Measurements from ENCODE around the gene PMP22. TPM values are rescaled to one million over a fixed set of nuclear protein-coding genes. Genes with fewer than 3 reads are reported as not detected.

The PMP22 gene
- total and polyA plus RNA-seq, 2 donors (not counting 3 experiments of a cell fraction or from before 2014, with no cell fraction given), result 67.2 to 103 TPM

DNA sequence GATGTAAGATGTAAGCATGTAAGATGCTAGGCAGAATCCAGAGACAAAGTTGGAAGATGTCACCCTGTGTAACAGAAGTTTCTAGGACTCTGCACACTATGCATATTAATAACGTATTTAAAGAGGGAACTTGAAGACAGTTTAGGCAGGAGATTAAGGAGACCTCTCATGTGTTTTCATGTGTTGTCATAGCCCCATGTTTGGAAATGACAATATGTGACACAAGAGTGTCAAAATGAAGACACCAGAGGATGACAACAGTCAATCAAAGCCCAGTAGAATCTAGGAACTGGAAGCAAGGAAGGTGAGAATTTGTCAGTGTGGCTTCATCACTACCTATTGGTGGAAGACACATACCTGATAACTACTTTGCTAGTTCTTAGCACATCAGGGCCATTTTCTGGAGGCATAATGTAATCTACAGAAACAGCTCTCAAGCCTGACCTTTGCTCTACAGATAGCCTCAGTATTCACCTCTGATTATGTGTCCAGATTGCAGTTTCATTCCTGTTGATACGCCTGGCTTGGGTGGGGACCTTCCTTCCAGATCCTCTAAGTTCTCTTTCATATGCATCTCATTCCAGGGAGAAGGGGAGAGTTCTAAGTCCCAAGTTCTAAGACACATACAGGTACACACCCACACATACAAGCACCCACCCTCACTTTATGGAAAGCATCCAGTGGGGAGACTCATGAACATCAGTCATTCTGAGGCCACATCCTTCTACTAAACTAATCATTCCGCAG, 26.3 kb downstream of the PMP22 start:
- Histone ChIP-seq H3K4me2 (ENCODE audit: insufficient read depth, low read length) (no peak overlapping the region), H3K36me3 (ENCODE audit: control insufficient read depth in 2 of 2, extremely low read depth in 1 of 2, insufficient read depth in 2 of 2, low read length in 2 of 2) (peaks cover 9 to 16% of the 10 kb centered on the region in 2 experiments), H3K4me1 (ENCODE audit: control insufficient read depth, extremely low read depth, insufficient read depth, low read length) (no peaks in the 10 kb centered on the region), H3K79me2 (ENCODE audit: control insufficient read depth, insufficient read depth, low read length) (peaks cover 18% of the 10 kb centered on the region), H3K9ac (replicated peaks; ENCODE audit: extremely low read depth, insufficient read depth, low read length) (no peak overlapping the region), H3K27me3 (ENCODE audit: control insufficient read depth in 2 of 2, insufficient read depth in 2 of 2, low read length in 2 of 2) (no peaks in the 10 kb centered on the region), H4K20me1 (replicated peaks; ENCODE audit: control insufficient read depth, extremely low read depth, insufficient read depth, low read length) (no peaks in the 10 kb centered on the region), H3K9me1 (replicated peaks; ENCODE audit: control insufficient read depth, extremely low read depth, insufficient read depth, low read length) (no peaks in the 10 kb centered on the region), H3K27ac (ENCODE audit: insufficient read depth, low read depth, low read length) (no peak overlapping the region), H3K9me3 (replicated peaks; ENCODE audit: control insufficient read depth, insufficient read depth, low read length) (no peaks in the 10 kb centered on the region), H2AFZ (ENCODE audit: low read depth, low read length) (no peak overlapping the region), H3K4me3 (replicated peaks in 1 of 3; ENCODE audit: insufficient read depth in 1 of 3, low read depth in 1 of 3, low read length in 3 of 3) (no peak overlapping the region)
- TF ChIP-seq, protein P1, sequence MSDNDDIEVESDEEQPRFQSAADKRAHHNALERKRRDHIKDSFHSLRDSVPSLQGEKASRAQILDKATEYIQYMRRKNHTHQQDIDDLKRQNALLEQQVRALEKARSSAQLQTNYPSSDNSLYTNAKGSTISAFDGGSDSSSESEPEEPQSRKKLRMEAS (IDR thresholded peaks at IDR 0.05; ENCODE audit: insufficient read depth, insufficient read length), result no peak
- ChIA-PET CTCF (no interaction called here), POLR2A (no interaction called here)
- DNase-seq (ENCODE audit: low read depth, low spot score) (no peak), FAIRE-seq (no peak)
- intact Hi-C loops (cut with micrococcal nuclease) (no loop called here), dilution Hi-C loops (cut with MboI; ENCODE audit: extremely low pct_ligation_motif_present, low sequenced_read_pairs) (no loop called here)
- BruUV-seq (replicated peaks), result no TSS peak

DNA sequence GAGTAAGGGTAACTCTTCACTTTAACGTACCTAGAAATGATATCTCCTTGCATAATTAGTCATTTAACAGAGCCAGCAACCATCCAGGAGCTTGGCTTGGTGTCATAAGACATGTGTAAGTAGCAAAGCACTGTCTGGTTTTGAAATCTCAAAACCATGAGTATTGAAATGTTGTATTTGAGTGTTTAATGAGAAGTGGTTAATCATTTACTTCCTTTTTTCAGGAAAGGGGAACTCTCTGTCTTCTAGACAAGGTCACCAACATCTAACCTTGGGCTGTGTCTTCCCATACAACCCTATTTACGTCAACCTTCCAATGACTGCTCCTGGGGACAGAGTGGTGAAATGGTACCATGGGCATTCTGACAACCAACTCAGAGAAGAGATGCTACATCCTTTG, 27.1 kb downstream of the PMP22 start:
- H3K79me2 ChIP-seq (ENCODE audit: control insufficient read depth, insufficient read depth, low read length), result peaks cover 14% of the 10 kb centered on the region
- CTCF ChIA-PET, result no interaction called here
- no TSS peak for BruUV-seq (replicated peaks)

More for the DNA sequence above, 27.1 kb downstream of the PMP22 start:
- Histone ChIP-seq H3K27me3 (ENCODE audit: control insufficient read depth in 2 of 2, insufficient read depth in 2 of 2, low read length in 2 of 2) (no peaks in the 10 kb centered on the region), H2AFZ (ENCODE audit: low read depth, low read length) (no peak overlapping the region), H3K9me3 (replicated peaks; ENCODE audit: control insufficient read depth, insufficient read depth, low read length) (no peaks in the 10 kb centered on the region), H3K36me3 (ENCODE audit: control insufficient read depth in 2 of 2, extremely low read depth in 1 of 2, insufficient read depth in 2 of 2, low read length in 2 of 2) (peaks cover 9 to 16% of the 10 kb centered on the region in 2 experiments), H3K9ac (replicated peaks; ENCODE audit: extremely low read depth, insufficient read depth, low read length) (no peak overlapping the region), H3K4me1 (ENCODE audit: control insufficient read depth, extremely low read depth, insufficient read depth, low read length) (no peaks in the 10 kb centered on the region), H3K4me2 (ENCODE audit: insufficient read depth, low read length) (no peak overlapping the region), H3K27ac (ENCODE audit: insufficient read depth, low read depth, low read length) (no peak overlapping the region), H3K9me1 (replicated peaks; ENCODE audit: control insufficient read depth, extremely low read depth, insufficient read depth, low read length) (no peaks in the 10 kb centered on the region), H3K4me3 (replicated peaks in 1 of 3; ENCODE audit: insufficient read depth in 1 of 3, low read depth in 1 of 3, low read length in 3 of 3) (no peak overlapping the region), H4K20me1 (replicated peaks; ENCODE audit: control insufficient read depth, extremely low read depth, insufficient read depth, low read length) (no peaks in the 10 kb centered on the region)
- no peak for TF ChIP-seq POLR2AphosphoS5 (IDR thresholded peaks at IDR 0.05; ENCODE audit: insufficient read depth, low read depth, low read length)
- no peak for TF ChIP-seq MYC (IDR thresholded peaks at IDR 0.05; ENCODE audit: low read depth, low read length)
- no peak for TF ChIP-seq JUN (IDR thresholded peaks at IDR 0.05; ENCODE audit: borderline replicate concordance, insufficient read depth, insufficient read length, low read depth)
- TF ChIP-seq FOS (IDR thresholded peaks at IDR 0.05; ENCODE audit: borderline replicate concordance, insufficient read depth, low read length), result no peak
- TF ChIP-seq, protein P1 (IDR thresholded peaks at IDR 0.05; ENCODE audit: insufficient read depth, insufficient read length), result no peak
- no peak for TF ChIP-seq EZH2 (IDR thresholded peaks at IDR 0.05; ENCODE audit: borderline replicate concordance, low read depth, low read length, severe bottlenecking)
- TF ChIP-seq, protein P2, sequence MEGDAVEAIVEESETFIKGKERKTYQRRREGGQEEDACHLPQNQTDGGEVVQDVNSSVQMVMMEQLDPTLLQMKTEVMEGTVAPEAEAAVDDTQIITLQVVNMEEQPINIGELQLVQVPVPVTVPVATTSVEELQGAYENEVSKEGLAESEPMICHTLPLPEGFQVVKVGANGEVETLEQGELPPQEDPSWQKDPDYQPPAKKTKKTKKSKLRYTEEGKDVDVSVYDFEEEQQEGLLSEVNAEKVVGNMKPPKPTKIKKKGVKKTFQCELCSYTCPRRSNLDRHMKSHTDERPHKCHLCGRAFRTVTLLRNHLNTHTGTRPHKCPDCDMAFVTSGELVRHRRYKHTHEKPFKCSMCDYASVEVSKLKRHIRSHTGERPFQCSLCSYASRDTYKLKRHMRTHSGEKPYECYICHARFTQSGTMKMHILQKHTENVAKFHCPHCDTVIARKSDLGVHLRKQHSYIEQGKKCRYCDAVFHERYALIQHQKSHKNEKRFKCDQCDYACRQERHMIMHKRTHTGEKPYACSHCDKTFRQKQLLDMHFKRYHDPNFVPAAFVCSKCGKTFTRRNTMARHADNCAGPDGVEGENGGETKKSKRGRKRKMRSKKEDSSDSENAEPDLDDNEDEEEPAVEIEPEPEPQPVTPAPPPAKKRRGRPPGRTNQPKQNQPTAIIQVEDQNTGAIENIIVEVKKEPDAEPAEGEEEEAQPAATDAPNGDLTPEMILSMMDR (IDR thresholded peaks at IDR 0.05; ENCODE audit: extremely low read depth in 1 of 2, insufficient read depth in 1 of 2, low read depth in 1 of 2, low read length in 2 of 2), result no peak
- no peak for TF ChIP-seq GATA2 (IDR thresholded peaks at IDR 0.05; ENCODE audit: insufficient read depth, insufficient read length, low read depth, low read length)
- no peak for TF ChIP-seq POLR2A (IDR thresholded peaks at IDR 0.05; ENCODE audit: low read depth, low read length)
- no peak for DNase-seq (ENCODE audit: low read depth, low spot score)
- no peak for FAIRE-seq
- intact Hi-C loops (cut with micrococcal nuclease) (no loop called here), dilution Hi-C loops (cut with MboI; ENCODE audit: extremely low pct_ligation_motif_present, low sequenced_read_pairs) (no loop called here)
- POLR2A ChIA-PET, result no interaction called here
